HG02798 (cell line): ENCODE measurements around the gene CALR.
"Not testable (repeated sequence)": the region's sequence is repeated elsewhere in the genome, so short reads cannot be mapped to it uniquely, and the experiment has no call there.

Experiments
- ATAC-seq: cut with Tn5 transposase; IDR thresholded peaks from one replicate; pipeline ENCODE4 v1.9.1; 2021; ENCODE audit warnings: mild to moderate bottlenecking; ENCODE audit not compliant: unreplicated experiment, poor library complexity

CALR gene

DNA sequence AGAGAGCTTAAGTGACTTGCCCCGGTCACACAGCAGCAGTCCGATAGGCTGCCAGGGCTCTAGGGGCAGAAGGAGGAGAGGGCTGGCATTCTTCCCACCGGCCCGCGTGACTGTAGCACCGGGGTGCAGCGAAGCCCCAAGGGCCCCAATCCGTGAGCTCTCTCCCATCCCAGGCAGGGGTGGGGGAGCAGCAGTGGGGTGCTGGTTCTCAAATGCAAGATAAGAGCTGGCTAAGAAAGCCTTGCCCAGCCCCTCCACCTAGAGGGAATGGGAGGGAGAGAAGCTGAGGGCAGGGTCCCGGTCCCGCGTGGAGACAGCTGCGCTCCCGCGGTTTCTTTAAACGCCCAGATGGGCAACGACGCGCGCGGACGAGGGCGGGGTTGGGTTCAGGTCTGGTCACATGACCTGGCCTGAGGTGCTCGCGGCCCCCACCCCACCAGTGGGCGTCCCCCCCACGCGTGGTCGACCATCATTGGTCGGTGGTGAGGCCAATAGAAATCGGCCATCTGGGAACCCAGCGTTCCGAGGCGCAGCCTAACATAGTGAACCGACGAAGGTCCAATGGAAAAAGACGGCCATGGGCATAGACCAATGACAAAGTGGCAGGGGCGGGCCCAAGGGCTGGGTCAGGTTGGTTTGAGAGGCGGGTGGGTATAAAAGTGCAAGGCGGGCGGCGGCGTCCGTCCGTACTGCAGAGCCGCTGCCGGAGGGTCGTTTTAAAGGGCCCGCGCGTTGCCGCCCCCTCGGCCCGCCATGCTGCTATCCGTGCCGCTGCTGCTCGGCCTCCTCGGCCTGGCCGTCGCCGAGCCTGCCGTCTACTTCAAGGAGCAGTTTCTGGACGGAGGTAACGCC, at the start of gene CALR:
CALR (plus strand) TSS at position 683 of the 852 bp plus-strand sequence; CDS start at position 754, 71 bp downstream.
- ATAC-seq: peak; percentile 87

DNA sequence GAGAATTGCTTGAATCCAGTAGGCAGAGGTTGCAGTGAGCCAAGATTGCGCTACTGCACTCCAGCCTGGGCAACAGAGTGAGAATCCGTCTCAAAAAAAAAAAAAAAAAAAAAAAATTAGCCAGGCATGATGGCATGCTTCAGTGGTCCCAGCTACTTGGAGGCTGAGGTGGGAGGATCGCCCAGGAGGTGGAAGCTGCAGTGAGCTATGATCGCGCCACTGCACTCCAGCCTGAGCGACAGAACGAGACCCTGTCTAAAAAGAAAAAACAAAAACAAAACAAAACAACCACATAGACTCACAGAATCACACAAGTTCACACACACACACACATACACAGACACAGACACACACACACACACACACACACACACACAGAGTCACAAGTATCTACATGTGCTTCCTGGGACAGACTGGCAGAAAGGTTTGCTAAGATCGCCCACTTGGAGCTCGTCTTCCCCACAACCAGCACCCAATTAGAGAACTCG, 48.1 kb upstream of the CALR start:
- not testable (repeated sequence) for ATAC-seq

DNA sequence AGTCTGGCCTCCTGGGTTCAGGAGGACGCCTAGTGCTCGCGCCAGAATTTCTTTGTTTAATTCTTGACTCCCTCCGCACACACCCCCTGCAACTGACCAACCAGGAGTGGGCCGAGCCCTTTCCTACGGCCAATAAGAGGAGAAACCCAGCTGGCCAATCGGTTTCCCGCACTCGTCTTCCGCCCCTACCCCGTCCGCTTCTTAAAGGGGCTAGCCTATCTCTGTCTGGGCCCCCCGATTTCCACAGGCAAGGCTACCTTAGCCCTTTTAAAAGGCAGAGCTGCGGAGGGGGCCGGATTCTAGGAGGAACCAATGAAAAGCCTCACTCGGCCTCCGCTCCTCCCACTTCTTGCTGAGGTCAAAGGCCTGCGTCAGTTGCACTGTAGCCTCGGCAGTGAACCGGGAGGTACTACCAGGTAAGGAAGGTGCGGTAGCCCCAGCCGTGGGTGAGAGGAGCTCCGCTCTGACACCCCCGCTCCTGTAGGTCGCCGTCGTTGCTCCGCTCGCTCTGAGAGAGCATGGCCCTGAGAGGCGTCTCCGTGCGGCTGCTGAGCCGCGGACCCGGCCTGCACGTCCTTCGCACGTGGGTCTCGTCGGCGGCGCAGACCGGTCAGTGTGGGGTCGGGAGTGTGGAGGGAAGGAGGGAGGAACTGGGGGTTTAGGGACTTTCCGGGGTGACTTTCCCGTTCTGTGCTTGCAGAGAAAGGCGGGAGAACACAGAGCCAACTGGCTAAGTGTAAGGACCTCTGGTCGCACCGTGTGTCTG, 47.4 kb upstream of the CALR start, which contains the start of gene GCDH:
GCDH (plus strand) TSS at position 374 of the 766 bp plus-strand sequence; CDS start at position 519, 145 bp downstream.
- ATAC-seq: peak; percentile 92

- no peak for ATAC-seq
These were observed 46.8 kb upstream of the CALR start for GRCh38 chr19:12891553-12892021.

DNA sequence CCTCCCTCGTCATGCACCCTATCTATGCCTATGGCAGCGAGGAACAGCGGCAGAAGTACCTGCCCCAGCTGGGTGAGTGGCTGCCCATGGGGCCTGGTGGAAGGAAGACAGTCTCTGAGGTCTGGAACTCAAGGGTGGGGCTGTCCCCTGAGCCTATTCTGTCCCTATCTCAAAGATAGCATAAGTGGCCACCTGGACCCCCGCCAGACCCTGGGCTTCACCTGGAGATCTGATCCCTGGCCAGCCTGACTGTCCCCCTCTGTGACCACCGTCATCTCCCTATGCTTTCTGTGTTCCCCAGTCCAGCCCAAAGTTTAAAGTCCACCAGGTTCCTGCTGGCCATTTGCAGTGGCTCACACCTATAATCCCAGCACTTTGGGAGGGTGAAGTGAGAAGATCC, 44.8 kb upstream of the CALR start:
- ATAC-seq: no peak

DNA sequence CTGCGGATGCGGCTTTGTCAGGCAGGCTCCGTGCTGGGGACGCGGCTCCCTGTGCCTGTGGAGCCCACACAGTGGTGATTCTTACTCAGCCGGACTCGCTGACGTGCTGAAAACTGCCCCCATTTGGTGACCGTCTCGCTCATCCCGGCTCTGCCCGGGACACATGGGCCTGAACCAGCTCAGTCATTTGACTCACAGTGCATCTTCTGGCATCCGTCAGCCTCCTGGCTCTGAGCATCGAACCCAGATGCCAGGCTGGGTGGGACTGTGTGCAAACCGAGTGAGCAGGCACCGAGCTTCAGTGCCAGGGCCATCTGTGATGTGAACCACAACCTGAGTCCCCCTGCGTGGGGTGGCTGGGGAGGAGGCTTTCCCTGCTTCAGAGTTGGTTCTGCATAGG, 41.9 kb upstream of the CALR start:
- ATAC-seq: no peak

DNA sequence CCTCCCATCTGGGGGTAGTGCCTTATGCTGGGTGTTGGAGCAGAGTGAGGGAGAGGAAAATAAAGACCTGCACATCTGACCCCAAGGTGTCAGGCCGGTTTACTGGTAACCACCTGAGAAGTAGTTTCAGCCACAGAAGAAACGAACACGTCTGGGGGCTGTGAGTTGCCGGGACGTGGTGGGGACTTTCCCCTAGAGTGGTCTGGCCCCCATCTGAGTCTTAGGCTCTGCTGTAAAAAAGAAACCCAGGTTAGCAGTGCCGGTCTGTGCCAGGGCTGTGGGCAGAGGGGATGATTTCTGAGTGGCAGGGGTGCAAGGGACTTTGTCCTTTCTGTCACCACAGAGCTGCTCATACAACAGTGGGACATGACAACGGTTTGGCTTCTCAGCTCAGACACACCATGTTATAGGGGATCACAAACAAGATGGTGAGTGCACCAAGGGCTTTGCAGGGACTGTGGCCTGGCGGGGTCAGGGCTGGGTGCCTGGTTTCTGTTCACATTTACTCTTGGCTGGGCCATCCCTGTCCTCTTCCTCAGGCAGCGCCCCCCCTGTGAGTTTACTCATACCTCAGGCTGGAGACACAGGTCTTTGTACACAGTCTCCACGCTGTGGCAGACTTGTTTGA, 38.4 kb upstream of the CALR start:
- peak; percentile 86 for ATAC-seq

DNA sequence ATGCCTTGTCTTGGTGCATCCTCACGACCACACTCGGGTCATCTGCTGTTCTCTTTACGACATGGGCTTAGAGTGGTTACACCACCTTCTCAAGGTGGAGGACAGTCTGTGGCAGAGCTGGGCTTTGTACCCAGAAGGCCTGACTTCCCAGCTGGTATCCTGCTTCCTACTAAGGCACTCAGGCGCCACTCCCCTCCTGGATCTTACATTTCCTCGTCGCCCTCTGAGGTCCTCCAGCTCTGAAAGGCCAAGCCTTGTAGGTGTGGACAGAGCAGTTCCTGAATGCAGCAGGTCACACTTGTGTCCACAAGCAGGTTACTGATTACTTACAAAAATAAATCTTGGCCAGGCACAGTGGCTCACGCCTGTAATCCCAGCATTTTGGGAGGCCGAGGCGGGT, 31.2 kb upstream of the CALR start:
- ATAC-seq: no peak

DNA sequence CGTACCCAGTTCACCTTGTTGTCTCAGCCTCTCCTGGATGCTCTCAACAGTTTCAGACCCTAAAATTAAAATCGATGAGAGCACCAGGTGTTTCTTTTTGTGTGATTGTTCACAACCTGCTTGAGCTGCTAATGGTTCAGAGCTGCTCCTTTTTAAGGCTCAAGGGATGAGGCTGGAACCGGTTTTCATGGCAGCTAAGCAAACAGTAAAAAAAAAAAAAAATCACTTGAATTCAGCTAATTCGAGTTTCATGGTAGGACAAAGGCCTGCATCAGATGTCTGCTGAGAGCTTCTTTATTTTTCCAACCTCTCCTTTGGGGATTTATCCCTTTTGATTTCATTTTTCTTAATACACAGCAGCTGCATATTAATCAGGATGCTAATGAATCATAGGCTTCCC, 25.8 kb upstream of the CALR start:
- no peak for ATAC-seq

DNA sequence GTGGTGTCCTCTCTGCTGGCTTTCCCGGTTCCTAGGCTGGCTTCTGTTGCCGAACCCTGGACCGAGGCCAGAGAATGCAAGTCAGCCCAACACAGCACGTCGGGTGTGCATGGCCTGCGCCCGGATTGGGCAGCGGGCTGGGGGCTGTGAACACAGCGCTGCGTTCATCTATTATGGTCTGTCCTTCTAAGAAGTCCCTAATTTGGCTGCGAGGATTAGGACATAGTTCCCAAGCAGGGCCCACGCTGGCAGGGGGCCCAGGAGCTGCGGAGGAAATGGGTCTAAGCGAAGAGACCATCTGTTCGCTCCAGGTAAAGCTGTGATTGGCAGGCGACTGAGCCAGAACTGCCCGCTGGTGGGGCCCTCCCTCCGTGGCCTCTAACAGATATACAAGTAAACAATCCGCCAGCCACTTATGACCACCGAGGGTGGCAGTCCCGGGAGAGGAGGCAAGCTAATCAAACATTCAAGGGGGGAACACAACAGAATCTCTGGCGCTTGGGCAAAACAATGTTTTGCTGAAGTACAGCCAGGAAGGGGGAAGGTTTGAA, 25.3 kb upstream of the CALR start:
- ATAC-seq: no peak

GRCh38 chr19:12913851-12914690, 24.3 kb upstream of the CALR start:
- ATAC-seq: no peak

DNA sequence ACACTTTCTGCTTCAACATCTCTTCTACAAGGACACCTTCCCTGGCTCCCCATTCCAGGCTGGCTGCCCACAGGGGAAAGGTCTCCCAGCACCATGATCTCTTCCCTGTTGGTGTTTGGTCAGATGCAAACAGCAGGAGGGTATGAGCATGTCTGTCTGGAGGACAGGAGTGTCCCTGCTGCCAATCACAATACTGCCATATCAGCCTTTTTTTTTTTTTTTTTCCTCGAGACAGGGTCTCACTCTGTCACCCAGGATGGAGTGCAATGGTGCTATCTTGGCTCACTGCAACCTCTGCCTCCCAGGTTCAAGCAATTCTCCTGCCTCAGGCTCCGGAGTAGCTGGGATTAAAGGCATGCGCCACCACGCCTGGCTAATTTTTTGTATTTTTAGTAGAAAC, 22.5 kb upstream of the CALR start:
- not testable (repeated sequence) for ATAC-seq

- no peak for ATAC-seq
These were observed 20.2 kb upstream of the CALR start for GRCh38 chr19:12918253-12918652.

DNA sequence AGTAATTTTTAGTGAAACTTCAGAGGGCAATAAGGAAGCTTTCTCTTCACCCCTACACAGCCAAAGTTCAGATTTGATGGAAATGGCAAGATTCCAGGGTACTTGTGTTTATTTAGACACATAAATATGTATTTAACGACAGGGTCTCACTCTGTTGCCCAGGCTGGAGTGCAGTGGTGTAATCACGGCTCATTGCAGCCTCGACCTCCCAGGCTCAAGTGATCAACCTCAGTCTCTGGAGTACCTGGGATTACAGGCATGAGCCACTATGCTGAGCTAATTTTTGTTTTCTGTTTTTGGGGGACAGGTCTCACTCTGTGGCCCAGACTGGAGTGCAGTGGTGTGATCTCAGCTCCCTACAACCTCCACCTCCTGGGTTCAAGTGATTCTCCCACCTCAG, 17.4 kb upstream of the CALR start:
- ATAC-seq: no peak

GRCh38 chr19:12922959-12923358, 15.4 kb upstream of the CALR start:
- no peak for ATAC-seq

DNA sequence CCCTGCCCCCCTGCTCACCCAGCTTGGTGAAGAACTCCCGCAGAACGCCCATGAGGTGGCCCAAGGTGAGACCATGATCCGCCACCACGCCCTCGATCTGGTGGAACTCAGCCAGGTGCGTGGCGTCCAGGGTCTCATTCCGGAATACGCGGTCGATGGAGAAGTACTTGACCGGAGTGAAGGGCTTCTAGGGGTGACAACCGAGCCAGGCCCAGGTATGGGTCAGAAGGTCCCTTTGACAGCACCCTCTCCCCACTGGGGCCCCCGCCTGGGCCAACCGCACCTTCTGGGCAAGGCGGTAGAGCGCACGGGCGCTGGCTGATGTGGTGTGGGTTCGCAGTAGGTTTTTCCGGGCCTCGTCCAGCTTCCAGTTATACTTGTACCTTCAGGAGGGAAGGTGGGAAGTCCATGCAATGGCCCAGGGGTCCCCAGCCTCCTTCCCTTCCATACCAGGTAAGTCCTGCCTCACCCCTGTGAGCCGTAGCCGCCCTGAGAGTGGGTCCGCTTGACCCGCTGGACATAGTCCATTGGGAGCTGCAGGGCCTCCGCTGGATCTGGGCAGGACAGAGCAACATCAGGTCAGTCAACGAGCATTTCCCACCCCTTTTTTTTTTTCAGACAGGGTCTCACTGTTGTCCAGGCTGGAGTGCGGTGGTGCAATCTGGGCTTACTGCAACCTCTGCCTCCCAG, 13.6 kb upstream of the CALR start:
- no peak for ATAC-seq

DNA sequence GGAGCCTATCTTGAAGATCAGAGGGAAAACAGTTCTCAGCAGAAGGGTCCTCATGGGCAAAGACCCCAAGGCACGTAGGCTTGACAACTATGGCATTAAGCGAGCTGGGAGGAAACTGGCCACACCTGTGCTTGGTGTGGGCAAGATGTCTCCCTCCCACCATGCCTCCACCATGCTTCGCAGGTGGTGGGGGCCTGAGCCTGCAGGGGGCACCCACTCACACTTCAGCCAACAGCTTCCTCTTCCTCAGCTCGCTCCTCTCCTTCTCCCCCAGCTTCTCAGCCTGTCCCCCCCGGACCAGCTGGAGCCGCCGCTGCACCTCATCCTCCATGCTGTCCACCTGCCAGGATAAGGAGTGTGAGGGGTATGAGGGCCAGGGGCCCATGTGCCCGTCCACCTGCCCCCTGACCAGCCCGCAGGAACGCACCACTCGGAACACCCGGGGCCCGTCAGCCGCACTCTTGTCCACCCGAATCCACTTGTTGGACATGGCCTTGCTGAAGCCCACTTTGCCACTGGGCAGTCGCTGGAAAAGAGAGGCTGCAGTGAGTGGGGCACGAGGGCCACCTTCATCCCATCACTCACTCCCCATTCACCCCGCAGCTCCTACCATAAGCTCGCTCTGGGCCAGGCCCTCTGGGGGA, 8.3 kb upstream of the CALR start:
- no peak for ATAC-seq
